GM12875 (cell line): Measurements from ENCODE around the gene PZP.
"Not testable (repeated sequence)": the region's sequence is repeated elsewhere in the genome, so short reads cannot be mapped to it uniquely, and the experiment has no call there.

Experiments used
- H3K4me3 ChIP-seq: one replicate; pipeline ENCODE4 v1.5.1; 2011; ENCODE audit warnings: low read depth, low read length, control low read depth
- TF ChIP-seq, protein P1 (sequence below): IDR thresholded peaks from 2 replicates; pipeline ENCODE4 v1.5.1; 2011; ENCODE audit warnings: low read depth, mild to moderate bottlenecking, control low read depth, inconsistent platforms, low read length, moderate library complexity, borderline replicate concordance; ENCODE audit not compliant: insufficient read depth

PZP gene

DNA sequence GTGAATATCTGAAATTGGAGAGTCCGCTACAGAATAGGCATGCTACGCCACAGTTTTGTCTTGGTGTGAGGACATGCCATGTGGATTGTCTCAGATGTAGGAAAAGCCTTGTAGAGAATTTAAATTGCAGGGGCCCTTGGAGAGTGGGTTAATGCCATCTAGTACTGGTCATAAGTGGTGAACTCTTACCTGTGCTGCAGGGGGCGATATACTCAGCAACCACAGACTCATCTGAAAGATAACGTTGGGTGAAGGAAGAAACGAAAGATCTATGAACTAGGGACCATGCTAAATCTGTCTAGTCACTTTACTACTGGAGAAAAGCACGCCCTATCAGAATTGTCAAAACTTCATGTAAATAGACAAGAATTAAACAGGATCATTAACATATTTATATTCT is 58.8 kb downstream of the PZP start:
- H3K4me3 ChIP-seq: no peak overlapping the region
- TF ChIP-seq, protein P1, sequence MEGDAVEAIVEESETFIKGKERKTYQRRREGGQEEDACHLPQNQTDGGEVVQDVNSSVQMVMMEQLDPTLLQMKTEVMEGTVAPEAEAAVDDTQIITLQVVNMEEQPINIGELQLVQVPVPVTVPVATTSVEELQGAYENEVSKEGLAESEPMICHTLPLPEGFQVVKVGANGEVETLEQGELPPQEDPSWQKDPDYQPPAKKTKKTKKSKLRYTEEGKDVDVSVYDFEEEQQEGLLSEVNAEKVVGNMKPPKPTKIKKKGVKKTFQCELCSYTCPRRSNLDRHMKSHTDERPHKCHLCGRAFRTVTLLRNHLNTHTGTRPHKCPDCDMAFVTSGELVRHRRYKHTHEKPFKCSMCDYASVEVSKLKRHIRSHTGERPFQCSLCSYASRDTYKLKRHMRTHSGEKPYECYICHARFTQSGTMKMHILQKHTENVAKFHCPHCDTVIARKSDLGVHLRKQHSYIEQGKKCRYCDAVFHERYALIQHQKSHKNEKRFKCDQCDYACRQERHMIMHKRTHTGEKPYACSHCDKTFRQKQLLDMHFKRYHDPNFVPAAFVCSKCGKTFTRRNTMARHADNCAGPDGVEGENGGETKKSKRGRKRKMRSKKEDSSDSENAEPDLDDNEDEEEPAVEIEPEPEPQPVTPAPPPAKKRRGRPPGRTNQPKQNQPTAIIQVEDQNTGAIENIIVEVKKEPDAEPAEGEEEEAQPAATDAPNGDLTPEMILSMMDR: 0 out of 2 replicates have a peak, but pooled peaks have one; percentile 6

DNA sequence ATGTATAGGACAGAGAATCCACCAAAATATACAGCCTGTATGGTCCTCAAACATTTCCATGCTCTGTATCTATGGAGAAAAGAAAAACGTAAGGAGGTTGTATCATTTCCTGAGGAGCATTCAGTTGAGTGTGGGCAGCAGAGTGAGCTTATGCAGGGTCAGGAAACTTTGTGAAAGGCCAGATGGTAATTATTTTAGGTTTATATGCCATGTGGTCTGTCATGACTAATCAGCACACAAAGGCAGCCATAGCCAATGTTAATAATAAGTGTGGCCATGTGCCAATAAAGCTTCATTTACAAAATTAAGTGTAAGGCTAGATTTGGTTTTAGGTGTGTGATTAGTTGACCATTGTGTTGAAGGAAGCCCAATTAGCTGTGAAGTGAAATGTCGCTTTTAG is 59.3 kb downstream of the PZP start:
- TF ChIP-seq, protein P1: no peak
- no peak overlapping the region for H3K4me3 ChIP-seq

DNA sequence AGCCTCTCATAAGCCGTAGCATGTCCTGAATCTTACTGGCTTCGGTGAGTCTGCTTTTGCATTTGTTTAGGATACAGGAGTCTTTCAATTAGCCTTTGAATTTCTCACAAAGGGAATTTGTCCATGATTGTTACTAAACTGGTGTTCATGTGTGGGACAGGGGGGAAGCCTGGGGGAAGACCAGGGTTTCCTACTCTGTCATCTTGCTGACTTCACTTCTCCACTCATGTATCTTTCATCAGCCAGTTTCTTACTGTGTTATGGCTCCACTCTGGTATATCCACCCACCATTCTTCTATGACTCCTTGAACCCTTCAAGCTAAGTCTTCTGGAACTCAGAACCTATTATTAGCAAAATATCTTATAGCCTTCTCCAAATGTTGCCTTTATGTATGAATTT is 60.7 kb downstream of the PZP start:
- H3K4me3 ChIP-seq: no peak overlapping the region
- TF ChIP-seq, protein P1: no peak

DNA sequence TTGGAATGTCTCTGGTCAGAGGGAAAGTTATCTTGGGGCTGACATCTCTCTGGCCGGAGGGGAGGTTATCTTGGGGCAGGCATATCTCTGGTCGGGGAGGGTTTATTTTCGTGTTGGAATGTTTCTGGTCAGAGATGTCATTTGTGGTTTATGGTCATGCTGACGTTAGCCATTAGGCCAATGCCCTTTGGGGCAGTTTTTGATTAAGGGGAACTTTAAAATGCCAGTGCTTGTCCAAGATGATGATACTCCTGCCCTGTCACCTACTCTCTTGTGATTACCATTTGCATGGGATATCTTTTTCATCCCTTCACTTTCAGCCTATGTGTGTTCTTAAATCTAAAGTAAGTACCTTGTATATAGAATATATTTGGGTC is 63.5 kb downstream of the PZP start:
- H3K4me3 ChIP-seq: no peak overlapping the region
- TF ChIP-seq, protein P1: no peak

DNA sequence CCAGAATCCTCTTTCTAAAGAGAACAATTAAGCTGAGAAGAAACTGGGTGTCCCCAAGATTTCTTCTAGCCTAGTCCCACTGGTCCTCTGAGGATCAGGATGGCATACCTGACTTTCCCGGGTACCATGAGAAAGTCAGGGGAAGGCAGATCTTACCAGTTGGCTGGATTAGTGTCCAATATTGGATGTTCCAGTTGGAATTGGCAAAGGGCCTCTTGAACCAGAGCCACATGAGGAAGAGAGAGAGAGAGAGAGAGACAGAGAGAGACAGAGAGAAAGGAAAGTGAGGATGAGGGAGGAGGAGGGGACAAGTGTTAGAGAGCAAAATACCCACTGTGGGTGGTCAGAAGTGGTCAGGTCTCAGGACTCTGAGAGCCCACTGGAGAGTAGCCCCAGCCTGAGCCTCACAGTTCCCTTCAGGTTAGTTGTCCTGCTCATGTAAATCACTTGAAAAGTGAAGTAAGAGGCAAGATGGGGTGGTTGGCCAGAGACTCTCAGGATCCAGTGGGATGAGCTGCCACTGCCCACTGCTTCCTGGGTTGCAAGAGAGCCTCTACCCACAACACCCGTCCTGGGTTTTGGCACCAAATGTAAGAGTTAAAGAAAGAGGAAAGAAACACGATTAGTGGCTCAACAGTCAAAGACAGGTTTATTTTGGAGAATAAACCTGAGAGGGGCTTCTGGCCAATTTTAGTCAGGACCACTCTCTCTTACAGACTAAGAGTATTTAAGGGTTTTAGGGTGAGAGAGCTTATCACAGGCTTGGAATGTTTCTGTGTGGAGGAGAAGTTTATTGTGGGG is 64.1 kb downstream of the PZP start:
- TF ChIP-seq, protein P1: no peak
- H3K4me3 ChIP-seq: no peak overlapping the region

DNA sequence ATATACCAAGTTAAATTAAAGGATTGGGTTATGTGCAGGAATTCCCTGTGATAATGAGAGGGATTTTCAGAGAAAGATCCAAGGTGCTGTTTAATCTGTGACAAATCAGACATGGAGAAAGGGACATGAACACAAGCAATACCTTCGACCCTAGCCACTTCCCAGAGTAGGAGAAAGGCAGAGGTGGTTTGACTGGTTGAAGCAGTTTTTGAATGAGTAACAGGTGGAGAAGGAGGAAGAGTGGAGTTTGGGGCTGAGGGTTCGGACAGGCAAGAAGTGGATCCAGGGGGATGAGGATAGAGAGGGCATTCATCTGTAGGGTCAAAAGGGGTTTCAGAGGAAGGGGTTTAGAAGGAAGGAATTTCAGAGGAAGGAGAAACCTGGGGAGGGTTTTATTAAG is 65.1 kb downstream of the PZP start:
- no peak overlapping the region for H3K4me3 ChIP-seq
- TF ChIP-seq, protein P1: no peak

DNA sequence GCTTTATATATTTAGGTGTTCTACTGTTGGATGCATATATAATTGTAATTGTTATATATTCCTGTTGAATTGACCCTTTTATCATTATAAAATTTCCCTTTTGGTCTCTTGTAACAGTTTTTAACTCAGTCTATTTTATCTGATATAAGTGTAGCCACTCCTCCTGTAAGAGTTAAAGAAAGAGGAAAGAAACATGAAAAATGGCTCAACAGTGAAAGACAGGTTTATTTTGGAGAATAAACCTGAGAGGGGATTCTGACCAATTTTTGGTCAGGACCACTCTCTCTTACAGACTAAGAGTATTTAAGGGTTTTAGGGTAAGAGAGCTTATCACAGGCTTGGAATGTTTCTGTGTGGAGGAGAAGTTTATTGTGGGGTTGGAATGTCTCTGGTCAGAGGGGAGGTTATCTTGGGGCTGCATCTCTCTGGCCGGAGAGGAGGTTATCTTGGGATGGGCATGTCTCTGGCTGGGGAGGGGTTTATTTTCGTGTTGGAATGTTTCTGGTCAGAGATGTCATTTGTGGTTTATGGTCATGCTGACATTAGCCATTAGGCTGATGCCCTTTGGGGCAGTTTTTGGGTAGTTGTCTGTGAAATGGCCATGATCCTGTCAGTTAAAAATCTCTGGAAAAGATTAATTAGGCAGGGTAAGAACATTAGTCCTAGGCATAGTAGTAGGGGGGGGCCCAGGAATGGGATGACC is 68.5 kb downstream of the PZP start:
- not testable (repeated sequence) for H3K4me3 ChIP-seq
